ENCODE measurements around the gene PTRH1.

PTRH1 gene

DNA sequence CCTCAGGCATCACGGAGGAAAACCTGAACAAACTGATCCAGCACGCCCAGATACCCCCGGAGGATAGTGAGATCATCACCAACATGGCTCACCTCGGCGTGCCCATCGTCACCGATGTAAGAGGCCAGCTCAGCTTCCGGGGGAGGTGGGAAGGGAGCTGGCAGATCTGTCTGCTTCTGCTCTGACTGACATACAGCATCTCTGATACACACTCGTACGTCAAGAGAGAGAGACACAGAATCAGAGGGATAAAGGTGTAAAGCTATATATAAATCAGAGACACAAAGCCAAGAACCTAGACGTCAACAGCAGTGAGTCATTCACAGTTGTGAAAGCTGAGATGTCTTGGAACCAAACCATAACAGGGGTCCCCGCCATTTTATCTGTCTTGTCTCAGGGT, 38.8 kb downstream of the PTRH1 start:
- DNase-seq (ENCODE audit: low read depth, low spot score) = no peak
- H3K27ac ChIP-seq = no peak overlapping the region

DNA sequence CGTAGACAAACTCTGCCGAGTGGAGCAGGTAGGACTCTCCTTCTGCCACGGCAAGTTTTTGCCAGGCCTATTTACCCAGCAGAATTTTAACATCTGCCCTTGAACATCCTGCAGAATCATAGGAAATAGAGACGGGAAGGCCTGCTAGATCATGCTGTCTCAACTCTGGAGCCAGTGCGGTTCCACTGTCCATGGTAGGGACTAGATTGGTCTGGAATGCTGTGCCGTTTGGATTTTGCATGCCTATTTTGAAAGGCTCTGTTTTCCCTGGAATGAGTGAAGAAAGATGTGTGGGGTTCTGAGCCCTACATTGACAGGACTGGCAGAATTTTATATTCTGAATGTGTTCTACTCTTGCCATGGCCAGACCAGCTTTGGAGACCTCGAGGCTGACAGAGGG, 42.2 kb downstream of the PTRH1 start:
- DNase-seq (ENCODE audit: low read depth, low spot score) = no peak
- no peak overlapping the region for H3K27ac ChIP-seq

DNA sequence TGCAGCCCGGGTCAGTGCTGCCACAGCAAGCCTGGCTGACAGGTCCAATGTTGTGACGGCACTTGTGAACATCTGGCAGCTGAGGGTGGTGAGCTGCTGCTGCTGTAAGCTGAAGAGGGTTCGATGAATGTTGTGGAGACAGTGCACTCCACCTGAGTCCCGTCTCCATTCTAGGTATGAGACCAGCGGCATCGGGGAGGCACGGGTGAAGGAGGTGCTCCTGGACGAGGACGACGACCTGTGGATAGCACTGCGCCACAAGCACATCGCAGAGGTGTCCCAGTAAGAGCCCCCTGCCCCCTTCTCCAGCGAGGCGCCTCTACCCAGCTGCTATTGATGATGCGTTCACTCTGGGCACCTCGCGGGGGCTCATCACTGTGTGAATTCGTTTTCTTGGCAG, 47.6 kb downstream of the PTRH1 start:
- no peak for DNase-seq (ENCODE audit: low read depth, low spot score)
- H3K27ac ChIP-seq = no peak overlapping the region

DNA sequence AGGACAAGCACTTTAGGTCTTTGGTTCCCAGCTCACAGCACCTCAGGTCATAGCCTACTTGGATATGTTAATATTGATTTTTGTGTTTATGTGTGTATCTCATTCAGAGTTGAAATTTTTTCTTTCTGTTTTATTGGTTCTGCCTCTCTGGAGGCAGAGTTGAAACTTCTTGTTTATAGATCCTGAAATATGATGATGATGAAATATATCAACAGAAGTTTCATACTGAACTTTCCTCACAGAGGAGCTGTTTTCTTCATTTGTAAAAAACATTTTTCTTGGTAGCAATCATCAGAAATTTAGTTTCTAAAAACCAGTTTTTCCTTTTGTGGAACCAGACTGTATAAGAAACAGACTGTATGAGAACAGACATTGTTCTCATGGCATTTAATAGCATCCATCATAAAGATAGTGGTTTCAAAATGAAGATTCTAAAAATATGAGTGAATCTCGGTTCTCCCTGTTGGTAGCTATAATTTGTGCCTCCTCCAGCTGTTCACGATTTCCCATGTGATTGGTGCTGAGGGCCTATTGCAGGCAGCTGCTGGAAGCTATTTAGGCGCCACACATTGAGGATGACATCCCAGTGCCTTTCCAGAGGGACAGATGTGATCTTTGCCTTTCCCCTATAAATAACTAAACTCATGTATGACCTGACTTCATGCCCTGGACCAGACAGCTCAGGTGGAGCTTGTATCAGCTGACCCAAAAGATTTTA, 48.2 kb downstream of the PTRH1 start:
- no peak overlapping the region for H3K27ac ChIP-seq
- no peak for DNase-seq (ENCODE audit: low read depth, low spot score)

DNA sequence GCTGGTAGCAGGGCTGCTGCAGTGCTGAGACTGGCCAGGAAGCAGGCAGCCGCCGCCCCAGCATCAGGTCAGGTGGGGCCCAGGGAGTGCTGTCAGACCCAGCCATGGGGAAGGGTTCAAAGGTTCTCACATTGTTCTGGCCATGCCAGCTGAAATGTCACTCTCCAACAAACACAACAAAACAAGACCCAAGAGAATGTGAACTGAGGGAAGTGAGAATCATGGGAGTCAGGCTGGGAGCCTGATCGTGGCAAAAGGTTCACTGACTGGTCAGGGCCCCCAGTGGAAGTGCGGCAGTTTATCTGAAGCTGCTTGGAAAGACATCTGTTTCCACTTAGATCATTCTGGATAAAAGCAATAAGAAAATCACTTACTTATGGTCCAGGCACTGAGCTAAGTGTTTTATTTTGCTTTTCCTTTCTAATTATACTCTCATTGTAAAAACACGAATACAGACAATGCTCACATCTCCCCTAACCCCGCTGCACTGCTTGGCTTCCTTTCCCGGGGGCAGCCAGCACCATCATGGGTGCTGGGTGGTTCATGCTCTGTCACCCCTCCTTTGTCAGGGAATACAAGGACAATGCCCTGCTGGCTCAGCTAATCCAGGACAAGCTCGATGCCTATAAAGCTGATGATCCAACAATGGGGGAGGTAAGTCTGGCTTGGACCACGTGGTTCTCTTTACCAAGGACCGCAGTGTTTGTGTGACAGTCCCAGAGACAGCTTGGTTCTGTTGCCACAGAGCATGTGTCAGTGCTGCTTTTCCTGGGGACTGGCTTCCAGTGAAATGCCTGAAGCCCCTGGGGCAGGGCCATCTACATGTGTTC, 50.6 kb downstream of the PTRH1 start:
- H3K27ac ChIP-seq = no peak overlapping the region
- no peak for DNase-seq (ENCODE audit: low read depth, low spot score)

DNA sequence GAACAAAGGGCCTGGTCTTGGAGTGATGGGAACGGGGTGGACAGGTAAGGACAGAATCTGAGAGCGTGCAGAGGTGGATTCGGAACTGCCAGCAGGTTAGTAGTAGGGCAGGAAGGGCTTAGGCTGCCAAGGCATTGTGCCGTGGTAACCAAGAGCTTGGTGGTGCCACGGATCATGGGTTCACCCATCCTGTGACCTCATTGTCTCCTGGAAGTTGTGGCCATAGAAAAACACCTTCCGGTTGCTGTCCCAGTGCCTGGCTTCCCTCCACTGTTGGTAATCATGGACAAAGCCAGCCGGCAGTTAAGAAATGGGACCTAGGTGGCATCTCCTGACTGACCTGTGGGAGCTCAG, 51.2 kb downstream of the PTRH1 start:
- no peak for DNase-seq (ENCODE audit: low read depth, low spot score)
- no peak overlapping the region for H3K27ac ChIP-seq

Measured in epithelial cell of prostate (primary cell).